SH-SY5Y (cell line): ENCODE measurements around the gene OR5B12.

Source experiments
- GATA2 ChIP-seq: IDR thresholded peaks from 2 replicates; pipeline ENCODE4 v1.6.1; 2011; ENCODE audit warnings: mild to moderate bottlenecking, low read depth, low read length
- GATA3 ChIP-seq: IDR thresholded peaks from 2 replicates; pipeline ENCODE4 v1.6.1; 2011; ENCODE audit warnings: low read depth, mild to moderate bottlenecking, low read length, moderate library complexity

- TF ChIP-seq GATA2 (no peak), GATA3 (no peak)
Observed at GRCh38 chr11:58442136-58442535, at the start of gene OR5B12.
